Stimulated activated CD4-positive, alpha-beta T cell treated with anti-CD3 and anti-CD28 coated beads, Interleukin-12 subunit alpha, Interleukin-12 subunit beta, amount 100 ng/mL, for 24 hours (primary cell): Measurements from ENCODE around the gene NPFFR2.
"Not testable (repeated sequence)": the region's sequence is repeated elsewhere in the genome, so short reads cannot be mapped to it uniquely, and the experiment has no call there.

Source experiments
- DNase-seq, 2 experiments: peaks; one replicate each; pipeline ENCODE4 v3.0.0-alpha.2; 2020; ENCODE audit warnings: low read depth in 2 of 2

NPFFR2 gene

DNA sequence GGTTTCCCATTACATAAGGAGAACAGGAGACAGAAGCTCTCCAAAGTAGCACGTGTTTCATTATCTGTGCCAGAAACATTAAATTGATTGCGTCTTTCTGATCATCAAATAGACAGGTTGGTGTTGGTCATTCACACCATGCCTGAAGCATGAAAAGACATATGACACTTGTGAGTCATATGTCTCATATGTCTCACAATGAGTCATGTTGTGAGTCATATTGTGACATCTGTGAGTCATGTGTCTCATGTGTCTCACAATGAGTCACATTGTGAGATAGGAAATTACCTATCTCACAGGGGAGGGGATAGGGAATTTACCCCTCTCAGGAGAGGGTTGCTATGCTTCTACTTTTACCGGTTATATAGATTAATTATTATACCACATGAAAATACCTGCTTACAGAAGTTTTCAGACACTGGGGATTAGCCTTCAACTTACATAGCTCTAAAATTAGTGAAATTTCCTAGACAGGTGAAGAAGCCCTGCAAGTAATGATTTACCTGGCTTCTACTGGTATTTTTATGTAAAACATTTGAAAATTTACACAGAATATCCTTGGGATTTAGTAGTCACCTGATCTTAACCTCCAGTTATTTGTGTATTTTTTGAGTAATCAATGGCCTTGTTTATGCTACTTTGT is 80.8 kb downstream of the NPFFR2 start:
- DNase-seq: no peak

DNA sequence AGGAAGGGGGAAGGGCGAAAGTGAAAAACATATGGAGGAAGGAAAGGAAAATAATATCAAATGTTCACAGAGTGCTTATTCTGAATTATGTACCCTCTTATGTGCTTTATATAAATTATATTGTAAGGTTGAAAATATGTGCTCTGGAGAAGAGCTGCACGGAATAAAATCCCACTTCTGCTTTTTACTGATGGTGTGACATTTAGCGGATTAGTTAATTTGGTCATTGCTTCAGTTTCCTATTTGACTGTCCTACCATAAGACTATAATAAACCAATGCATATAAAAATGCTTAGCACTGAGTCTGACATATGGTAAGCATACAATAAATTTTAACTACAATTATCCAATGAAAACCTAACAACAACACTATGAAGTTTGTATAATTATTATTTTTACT is 86.2 kb downstream of the NPFFR2 start:
- DNase-seq: no peak

DNA sequence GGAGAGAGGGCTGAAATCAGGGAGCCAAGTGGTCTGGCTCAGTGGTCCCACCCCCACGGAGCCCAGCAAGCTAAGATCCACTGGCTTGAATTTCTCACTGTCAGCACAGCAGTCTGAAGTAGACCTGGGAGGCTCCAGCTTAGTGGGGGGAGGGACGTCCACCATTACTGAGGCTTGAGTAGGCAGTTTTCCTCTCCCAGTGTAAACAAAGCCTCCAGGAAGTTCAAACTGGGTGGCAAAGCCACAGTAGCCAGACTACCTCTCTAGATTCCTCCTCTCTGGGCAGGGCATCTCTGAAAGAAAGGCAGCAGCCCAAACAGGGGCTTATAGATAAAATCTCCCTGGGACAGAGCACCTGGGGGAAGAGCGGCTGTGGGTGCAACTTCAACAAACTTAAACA is 88.1 kb downstream of the NPFFR2 start:
- DNase-seq: no peak

GRCh38 chr4:72128741-72129140 is 96.9 kb downstream of the NPFFR2 start:
- no peak for DNase-seq

DNA sequence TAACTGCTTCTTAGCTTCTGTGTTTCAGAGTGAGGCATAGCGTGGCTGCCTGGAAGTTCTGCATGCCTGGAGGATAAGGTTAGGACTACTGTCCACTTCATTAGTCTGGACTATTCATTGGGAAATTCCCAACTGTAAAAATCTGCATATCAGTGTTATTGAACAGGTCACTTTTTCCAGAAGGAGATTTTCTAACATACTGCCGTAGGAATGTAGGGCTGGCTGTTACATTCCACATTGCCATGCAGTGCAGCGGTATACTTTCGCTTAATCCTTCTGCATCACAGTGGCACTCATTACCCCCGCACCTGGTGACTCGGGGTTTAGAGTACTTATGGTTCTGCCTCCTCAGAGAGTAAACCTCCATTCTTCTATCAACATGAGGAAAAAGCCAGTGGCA is 104.6 kb downstream of the NPFFR2 start:
- no peak for DNase-seq

- not testable (repeated sequence) for DNase-seq
These were observed 108.2 kb downstream of the NPFFR2 start for GRCh38 chr4:72139997-72140396.

- DNase-seq: no peak
These were observed 112.4 kb downstream of the NPFFR2 start for GRCh38 chr4:72144241-72144640.

DNA sequence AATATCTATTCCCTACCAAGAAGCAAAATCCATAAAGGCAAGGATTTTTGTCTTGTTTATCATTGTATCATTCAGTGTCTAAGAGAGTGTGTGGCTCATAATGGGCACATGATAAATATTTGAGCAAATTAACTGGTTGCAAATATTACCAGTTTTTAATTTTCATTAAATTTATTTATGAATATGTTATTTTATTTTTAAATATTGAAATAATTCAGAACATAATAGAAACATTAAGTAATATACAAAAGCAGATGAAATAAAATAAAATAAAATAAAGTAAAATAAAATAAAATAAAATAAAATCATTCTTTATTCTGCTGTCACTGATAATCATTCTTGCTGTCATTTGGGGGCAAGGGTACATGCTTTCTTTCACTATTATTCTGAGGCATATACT is 120.9 kb downstream of the NPFFR2 start:
- no peak for DNase-seq

DNA sequence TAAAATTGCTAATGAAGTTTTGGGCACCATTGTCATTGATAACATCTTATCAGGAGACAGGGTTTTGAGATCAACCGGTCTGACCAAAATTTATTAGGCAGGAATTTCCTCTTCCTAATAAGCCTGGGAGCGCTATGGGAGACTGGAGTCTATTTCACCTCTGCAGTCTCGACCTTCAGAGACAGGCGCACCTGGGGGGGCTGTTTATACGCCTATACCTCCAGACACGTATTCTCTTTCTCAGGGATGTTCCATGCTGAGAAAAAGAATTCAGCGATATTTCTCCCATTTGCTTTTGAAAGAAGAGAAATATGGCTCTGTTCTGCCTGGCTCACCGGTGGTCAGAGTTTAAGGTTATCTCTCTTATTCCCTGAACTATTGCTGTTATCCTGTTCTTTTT is 121.8 kb downstream of the NPFFR2 start:
- not testable (repeated sequence) for DNase-seq

GRCh38 chr4:72169285-72169684 is 137.5 kb downstream of the NPFFR2 start:
- not testable (repeated sequence) for DNase-seq

DNA sequence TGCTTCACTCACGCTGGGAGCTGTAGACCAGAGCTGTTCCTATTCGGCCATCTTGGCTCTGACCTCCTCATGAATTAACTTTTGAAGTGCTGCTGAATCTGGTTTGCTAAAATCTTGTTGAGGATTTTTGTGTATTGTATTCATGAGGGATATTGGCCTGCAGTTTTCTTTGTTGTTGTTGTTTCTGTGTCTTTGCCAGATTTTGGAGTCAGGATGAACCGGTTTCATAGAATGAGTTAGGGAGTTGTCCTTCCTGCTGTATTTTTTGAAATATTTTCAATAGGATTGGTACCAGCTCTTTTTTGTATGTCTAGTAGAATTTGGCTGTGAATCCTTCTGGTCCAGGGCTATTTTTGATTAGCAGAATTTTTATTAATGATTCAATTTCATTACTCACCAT is 138.1 kb downstream of the NPFFR2 start:
- DNase-seq: no peak

DNA sequence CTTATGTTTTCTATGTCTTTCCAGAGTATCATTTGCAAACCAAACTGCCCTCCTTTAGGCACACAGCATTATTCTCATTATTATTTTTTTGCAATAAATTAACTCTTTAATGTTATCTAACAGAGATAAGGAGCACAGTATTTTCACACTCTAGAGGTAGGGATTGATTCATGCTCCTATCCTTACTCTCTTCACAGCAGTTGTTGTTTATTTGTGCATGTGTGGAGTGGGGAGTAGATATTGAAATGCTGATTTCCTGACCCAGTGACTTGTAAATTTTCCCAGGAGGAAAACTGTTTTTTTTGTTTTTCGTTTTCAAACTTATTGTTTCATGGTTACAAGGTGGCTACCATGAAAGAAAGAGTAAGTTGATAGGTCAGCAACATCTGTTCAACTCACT is 140.0 kb downstream of the NPFFR2 start:
- no peak for DNase-seq

- no peak for DNase-seq
These were observed 147.5 kb downstream of the NPFFR2 start for GRCh38 chr4:72179342-72179741.

DNA sequence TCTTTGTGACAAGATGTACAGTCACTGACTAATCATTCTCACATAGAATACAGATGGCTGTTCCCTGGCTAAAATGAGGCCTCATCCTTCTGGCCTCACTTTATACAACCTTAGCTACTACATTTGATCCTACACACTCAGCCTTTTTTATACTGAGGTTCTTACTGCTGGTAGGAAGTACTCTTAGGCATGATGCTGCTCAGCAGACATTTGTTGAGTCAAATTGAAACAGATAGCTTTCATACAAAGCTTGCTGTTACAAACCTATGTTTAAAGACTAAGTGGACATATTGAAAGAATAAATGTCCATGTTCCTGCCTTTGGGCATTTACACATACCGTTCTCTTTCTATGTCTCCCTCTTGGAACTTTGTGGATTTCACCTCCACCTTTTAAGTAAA is 154.9 kb downstream of the NPFFR2 start:
- DNase-seq: no peak

DNA sequence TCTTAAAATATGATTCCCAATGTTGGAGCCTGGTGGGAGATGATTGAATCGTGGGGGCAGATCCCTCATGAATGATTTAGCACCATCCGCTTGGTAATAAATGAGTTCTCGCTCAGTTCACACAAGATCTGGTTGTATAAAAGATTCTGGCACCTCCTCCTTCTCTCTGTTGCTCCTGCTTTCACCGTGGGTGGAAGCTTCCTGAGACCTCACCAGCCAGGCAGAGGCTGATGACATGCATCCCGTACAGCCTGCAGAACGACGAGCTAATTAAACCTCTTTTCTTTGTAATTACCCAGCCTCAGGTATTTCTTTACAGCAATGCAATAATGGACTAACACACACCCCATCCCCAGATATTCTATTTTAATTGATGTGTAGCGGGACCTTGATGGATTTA is 162.2 kb downstream of the NPFFR2 start:
- DNase-seq: no peak

- no peak for DNase-seq
These were observed 162.7 kb downstream of the NPFFR2 start for GRCh38 chr4:72194453-72194852.
